Stimulated activated CD8-positive, alpha-beta memory T cell treated with anti-CD3 and anti-CD28 coated beads, Interleukin-12 subunit alpha, Interleukin-12 subunit beta, amount 100 ng/mL, for 24 hours (primary cell): ENCODE results near the gene SLC18A2.
"Not testable (repeated sequence)": the region's sequence is repeated elsewhere in the genome, so short reads cannot be mapped to it uniquely, and the experiment has no call there.

ENCODE experiments used
- DNase-seq: peaks from one replicate; pipeline ENCODE4 v3.0.0-alpha.2; 2020; ENCODE audit errors: extremely low read depth

Gene SLC18A2

DNA sequence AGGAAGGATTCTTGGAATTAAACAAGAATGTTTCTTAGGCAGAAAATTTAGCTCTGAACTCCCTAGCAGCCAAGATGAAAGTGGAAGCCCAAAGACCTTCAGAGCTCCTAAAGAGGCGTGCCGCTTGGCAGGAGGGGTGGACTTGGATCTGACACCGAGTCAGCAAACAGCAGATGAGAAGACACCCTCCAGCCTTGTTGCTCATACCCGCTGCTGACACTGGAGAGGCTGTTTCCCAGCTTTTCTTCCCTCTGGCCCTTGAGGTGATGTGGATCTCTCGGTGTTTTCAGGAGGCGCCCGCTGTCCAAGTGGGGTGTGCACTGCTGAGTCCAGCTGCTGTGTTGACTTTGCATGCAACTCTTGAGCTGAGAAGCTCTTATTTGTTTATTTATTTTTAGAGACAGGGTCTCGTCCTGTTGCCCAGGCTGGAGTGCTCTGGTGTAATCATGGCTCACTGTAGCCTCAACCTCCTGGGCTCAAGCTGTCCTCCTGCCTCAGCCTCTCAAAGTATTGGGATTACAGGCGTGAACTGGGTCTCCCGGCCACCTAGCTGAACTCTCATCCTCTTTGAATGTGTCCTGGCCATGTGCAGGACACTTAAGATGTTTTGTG lies 21.5 kb downstream of the SLC18A2 start:
- DNase-seq, result no peak

DNA sequence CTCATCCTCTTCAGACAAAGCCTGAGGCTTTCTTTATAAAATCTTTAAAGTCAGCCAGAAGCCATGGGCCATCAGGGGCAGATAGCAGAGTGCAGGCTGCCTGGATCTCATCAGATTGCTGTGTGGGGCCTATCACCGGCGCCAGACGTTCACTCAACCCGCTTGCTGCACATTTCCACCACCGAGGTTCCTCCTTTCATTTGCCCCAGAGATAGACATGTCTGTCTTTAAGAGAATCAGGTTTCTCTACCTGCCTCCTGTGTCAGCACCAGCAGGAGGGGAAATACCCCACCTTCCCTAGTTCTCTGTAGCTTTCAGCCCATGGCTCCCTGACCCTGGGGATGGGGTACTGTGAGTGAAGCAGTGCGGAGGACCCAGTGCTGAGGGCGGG lies 22.0 kb downstream of the SLC18A2 start:
- no peak for DNase-seq

- DNase-seq, result no peak
These were observed 23.9 kb downstream of the SLC18A2 start for GRCh38 chr10:117264782-117265181.

GRCh38 chr10:117266400-117266799 lies 25.5 kb downstream of the SLC18A2 start:
- no peak for DNase-seq

DNA sequence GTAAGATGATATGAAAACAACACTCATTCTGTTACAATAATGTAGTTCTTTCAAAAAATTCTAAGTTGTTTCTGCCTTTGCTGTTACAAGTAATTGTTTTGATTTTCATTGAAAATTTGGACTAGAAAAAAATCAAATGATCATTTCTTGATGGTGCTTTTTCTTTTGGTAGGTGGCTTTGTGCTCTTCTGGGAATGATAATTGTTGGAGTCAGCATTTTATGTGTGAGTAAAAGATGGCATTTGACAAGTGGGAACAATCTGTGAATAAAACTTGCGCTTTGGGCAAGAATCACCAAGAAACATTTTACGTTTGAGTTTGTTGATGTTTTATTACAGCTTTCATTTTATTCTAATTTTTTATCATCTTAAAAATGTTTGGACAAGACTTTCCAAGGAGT lies 25.9 kb downstream of the SLC18A2 start:
- DNase-seq, result no peak

DNA sequence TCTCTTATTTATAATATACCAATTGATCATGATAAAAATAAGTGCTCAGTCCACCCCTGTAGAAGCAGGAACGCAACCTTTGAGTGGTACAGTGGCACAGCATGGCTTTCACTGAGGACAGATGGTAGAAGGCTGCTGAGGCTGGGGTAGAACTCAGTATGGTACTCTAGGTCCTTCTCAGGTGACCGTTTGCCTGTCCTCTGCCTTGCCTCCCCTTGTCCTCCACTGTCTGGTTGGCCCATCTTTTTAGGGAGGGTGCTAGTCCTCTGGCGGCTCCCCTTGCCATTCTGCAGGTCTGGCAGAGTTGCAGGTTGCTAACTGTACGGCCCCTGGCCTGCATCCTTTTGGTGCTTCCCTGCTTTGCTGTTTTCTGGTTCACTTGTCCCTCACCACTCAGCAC lies 27.3 kb downstream of the SLC18A2 start:
- no peak for DNase-seq

GRCh38 chr10:117268907-117269306 lies 28.0 kb downstream of the SLC18A2 start:
- DNase-seq, result no peak

DNA sequence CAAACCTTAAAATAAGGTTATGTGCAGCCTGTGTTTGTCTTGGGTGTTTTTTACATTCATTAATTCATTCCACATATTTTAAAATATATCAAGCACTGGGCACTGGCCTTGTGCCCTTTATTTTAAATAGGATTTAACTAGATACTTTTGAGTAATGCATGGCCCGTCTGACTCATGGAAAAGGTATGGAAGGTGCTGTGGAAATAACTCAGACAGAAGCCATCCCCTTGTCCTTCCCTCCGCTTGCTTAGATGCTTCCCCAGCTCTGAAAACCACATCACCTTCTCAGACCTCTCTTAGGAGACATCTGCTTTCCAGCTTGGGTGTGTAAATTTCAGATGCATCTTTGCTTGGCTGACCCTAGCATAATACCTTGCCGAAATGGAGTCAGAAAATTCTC lies 30.5 kb downstream of the SLC18A2 start:
- DNase-seq, result no peak

GRCh38 chr10:117272195-117273076 lies 31.5 kb downstream of the SLC18A2 start:
- no peak for DNase-seq

DNA sequence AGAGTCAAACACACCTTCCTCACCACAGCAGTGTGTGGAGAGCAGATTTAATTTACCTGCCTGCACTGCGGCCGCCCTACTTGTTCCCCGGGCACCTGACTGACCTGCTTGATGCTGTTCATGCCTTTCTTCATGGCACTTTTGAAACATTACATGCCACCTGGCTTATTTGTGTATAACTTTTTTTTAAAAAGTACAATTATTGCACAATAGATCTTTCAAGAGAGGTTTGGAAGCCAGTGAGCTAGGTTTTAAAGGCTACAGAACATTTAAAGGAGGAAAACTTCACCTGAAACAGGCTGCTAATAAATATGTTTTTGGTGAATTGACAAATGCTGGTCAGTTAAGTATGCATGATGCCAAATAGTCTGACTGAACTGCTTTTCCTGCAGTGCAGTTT lies 33.1 kb downstream of the SLC18A2 start:
- DNase-seq, result no peak

DNA sequence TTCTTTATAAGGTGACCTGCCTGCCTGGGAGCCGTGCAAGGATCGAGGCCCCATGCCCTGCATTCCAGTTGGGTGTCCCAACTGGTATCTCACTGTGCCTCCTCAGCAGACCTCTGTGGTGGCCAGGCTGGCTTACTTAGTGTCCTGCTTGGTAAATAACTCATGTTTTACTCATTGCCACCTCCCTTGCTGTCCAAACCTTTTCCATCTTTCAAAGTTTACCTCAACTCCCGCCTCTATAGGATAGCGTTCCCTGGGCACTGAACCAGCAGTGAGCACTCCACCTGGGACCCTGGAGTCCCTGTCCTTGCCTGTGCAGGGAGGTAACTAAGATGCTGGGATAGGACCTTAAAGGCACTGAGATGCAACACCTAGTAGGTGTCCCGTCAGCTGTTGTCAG lies 33.6 kb downstream of the SLC18A2 start:
- DNase-seq, result no peak

- no peak for DNase-seq
These were observed 34.2 kb downstream of the SLC18A2 start for GRCh38 chr10:117275121-117275520.

GRCh38 chr10:117277675-117278074 lies 36.8 kb downstream of the SLC18A2 start:
- no peak for DNase-seq

DNA sequence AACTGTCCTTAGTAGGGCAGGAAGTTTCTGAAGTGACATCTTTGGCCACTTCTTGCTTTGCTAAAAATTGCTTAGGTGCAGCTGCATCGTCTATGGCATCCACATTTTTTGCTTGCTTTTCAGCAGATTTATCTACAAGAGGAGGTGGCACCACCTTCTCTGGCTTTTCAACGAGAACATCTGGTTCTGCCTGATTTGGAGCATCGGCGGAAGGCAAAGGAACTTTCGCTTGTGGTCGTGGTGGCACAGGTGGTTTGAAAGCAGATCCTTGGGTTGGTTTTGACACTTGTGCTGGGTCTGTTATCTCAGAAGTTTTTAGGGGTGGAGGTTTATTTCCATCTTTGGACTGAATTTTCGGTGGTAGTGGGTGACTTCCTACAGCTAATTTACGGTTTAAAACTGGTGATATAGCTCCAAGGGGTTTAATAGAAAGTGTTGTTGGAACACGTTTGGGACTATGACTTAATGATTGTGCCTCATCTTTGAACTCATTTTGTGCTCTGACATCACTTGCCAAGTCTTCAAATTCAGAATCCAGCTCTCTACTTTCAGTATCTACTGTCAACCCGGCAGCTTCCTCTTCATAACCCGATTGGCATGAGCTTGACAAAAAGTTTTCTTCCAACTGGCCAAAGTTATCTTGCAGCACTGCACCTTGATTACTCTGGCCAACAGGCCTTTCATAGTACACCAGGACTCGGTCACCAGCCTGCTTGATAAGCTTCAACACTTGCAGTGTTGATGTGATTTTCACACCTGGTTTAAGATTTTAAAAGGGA lies 44.0 kb downstream of the SLC18A2 start:
- no peak for DNase-seq

- not testable (repeated sequence) for DNase-seq
These were observed 50.0 kb downstream of the SLC18A2 start for GRCh38 chr10:117290872-117291271.

DNA sequence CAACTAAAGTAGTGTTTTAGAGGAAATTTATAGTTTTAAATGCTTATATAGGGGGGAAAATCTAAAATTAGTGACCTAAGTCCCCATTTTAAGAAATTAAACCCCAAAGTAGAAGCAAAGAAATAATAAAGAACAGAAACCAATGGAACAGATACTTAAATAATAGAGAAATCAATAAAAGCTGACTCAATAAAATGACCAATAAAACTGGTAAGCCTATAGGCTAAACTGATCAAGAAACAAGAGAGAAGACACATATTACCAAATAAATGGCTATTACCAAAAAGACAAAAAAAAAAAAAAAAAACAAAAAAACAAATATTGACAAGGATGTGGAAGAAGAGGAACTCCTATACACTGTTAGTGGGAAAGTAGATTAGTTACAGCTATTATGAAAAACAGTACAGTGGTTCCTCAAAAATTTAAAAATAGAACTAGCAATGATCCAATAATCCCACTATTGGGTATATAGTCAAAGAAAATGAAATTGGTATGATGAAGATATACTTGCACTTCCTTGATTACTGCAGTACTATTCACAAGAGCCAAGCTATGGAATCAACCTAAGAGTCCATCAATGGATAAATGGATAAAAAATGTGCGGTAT lies 53.2 kb downstream of the SLC18A2 start:
- DNase-seq, result no peak

DNA sequence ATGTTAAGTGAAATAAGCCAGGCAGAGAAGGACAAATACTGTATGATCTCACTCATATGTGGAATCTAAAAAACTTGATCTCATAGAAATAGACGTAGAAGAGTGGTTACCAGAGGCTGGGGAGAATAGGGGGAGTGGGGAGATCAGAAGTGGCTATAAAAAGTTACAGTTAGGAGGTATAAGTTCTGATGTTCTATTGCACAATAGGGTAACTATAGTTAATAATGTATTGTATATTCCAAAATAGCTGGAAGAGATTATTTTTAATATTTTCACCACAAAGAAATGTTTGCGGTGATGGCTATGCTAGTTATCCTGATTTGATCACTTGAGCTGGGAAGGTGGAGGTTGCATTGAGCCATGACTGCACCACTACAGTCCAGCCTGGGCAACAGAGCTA lies 53.8 kb downstream of the SLC18A2 start:
- DNase-seq, result no peak

DNA sequence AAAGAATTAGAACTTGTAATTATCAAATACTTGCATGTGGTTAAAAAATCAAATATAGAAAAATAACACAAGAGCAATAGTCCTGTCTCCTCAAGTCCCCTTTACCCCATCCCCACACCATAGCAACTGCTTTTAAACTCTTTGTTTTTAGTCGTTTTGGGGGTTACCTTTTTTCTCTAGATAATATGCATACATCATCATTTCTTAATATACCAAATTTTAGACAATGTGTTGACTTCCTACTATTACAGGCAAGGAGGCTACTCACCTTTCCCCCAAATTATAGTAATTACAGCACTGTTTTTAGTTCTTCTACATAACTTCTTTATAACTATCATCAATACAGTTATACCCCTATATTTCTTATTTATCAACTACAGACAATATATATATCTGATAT lies 57.3 kb downstream of the SLC18A2 start:
- no peak for DNase-seq

GRCh38 chr10:117299435-117299834 lies 58.5 kb downstream of the SLC18A2 start:
- DNase-seq, result no peak

GRCh38 chr10:117300671-117301070 lies 59.8 kb downstream of the SLC18A2 start:
- DNase-seq, result no peak

DNA sequence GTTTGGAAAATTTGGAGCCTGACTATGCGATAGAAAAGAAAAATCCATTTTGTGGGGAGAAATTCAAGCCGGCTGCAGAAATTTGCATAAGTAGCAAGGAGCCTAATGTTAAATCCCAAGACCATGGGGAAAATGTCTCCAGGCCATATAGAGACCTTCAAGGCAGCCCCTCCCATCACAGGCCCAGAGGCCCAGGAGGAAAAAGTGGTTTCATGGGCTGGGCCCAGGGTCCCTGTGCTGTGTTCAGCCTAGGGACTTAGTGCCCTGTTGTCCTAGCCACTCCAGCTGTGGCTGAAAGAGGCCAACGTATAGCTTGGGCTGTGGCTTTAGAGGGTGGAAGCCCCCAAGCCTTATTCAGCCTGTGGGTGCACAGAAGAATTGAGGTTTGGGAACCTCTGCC lies 62.5 kb downstream of the SLC18A2 start:
- not testable (repeated sequence) for DNase-seq

DNA sequence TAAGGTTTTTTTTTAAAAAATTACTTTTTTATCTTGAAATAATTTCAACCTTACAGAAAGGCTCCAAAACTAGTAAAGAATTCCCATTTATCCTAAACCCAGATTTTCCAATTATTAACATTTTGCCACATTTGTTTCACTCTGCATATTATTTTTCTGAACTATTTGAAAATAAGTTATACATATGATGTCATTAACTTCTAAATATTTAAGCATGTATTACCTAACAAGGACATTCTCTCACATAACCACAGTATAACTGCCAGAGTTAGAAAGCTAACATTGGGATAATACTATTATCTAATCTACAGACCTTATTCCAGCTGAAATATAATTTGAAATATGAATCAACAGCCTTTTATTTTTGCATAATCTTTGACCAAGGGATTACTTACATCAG lies 65.8 kb downstream of the SLC18A2 start:
- no peak for DNase-seq
